DMS153 treated with DMSO at 0.1 percent for 48 hours (cell line): ENCODE results near the gene ARMC2.

ENCODE experiments used
- DNase-seq: peaks from one replicate; lab custom pipeline; 2025; ENCODE audit not compliant: unreplicated experiment; lab: John Stamatoyannopoulos, UW

ARMC2 gene

DNA sequence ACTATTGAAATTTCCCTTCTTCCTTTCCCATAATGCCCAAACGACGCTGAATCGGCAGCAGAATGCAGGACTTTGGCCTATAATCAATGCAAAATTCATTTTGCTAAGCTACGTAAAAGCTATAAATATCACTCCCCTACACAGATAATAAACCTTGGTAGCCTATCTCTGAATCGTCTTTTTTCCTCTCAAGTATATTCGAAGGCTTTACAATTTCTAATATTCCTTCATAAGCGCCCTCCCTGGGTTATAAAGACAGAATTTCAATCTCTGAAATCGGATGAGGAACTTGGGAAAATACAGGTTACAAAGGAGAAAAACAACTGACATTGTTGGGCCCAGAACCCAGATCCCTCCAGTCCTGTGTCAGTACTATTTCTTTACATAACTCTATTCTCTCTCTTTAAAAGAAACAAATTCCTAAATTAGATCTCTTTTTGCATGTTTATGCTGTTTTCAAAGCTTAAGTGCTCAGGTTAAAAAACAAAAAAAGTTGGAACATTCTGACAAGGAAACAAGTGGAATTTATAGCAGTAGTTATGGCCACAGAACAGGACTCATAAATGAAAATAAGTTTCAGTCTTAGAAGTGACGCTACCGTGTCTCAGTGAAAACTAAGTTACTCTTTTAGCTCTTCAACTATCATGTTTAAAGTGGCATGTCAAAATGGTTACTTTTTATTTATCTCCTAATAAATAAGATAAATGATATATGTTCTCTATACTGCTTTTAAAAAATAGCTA lies 161.9 kb downstream of the ARMC2 start:
- DNase-seq = no peak

DNA sequence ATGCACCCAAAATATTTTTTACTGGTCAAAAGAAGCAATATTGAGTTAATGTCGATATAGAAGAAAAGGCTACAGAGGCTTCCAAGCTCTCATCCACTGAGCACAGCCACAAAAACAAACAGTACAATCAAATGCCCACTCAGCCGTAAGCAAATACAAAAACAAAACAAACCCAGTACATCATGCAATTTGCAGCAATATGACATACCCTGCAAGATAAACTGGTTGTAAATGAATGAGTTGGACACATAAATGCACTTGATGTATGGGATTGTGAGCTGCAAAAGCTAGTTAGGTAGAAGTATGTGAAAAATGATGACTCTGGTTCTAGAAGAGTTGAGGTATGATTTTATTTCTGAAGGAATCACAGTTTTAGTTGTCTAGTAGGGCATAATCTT lies 162.5 kb downstream of the ARMC2 start:
- peak; percentile 13 for DNase-seq

DNA sequence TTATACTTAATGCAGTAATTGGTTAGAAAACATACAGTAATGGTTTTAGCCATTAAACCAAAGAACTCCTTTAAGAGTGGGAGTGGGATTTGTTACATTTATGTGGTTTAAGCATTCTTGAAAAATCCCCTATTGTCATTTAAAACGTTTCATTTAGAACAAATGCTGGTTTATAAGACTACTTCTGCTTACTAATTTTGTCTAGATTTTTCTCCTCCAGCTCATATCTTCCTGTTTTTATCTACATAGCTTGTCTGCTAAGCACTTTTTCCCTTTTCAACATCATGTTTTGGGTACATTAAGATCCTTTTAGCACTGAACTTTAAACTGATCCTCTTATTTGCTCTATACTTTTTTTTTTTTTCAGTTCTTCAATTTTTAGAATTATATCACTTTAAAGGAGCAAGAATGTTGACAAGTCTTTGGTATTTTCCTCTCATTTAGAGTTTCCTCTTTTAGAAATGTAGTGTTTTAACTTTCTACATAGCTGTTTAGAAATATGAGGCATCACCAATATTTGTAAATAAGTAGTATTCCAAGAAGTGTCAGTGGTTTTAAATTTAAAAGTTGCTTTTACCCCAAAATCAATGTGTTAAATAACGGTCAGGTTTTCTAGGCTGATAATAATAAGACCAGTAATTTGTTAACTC lies 165.6 kb downstream of the ARMC2 start:
- no peak for DNase-seq

DNA sequence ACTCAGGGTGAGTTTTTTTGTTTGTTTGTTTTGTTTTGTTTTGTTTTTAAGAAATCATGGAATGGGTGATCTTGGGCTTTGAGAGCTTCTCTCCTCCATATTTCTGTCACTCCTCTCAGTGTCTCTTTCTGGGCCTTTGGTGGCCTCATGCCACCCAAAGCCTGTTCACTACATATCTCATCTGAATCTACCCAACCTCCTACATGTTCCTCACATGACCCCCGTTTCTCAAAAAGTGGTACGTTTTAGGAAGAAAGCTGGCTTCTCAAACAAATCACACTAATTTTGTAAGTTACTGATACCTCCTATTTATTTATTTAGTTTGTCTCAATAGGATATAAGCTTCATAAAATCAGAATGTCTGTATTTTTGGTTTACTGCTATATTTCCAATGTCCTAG lies 166.4 kb downstream of the ARMC2 start:
- no peak for DNase-seq

DNA sequence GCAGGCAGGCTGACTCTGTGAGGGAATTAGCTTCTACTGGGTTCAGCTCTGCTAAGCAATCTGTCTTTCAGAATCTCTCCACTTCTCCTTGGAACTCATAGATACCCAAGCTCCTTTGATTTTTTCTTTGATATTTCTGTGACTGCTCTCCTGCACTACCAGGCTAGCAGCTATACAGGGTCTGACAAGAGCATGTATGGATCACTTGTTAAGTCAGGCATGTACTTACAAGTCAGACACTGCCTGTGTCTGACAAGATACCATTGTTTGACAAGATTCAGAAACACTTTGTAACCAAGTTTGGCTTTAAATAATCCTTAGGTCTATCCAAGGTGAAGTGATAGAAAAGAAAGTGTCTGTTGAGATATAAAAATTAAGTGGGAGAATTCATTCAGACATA lies 167.0 kb downstream of the ARMC2 start:
- no peak for DNase-seq

DNA sequence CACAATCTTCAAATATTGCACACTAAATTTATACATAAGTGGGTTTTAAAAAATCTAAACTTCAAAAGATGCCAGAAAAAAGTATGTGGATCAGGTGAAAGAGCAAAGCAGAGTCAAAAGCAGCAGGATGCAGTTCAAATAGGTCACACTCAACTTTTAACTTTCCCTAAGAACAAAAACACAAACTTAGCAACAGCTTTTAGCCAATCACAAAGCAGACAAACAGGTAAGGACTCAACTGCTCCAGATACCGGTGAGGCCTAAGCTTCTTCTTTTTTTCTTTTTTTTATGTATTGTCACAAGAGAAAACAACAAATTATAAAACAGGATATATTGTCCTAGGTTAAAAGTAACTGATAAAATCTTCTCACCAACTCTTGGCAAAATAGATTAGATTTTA lies 171.7 kb downstream of the ARMC2 start:
- no peak for DNase-seq

DNA sequence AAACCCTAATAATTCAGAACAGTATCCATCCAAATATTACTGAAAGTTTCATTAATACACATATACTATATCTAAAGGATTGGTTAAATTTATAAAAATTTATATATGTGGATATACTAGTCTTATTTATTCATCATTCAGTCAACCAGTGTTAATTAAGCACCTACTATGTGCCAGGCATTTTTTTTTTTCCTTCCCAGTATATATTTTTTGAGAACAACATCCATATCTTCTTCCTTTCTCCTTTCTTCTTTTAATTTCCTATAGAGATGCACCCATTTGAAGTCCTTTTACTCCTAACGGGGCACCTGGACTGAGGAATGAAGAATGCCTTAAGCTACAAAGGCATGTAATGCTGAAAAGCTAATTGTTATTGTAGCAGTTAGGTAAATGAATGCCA lies 173.6 kb downstream of the ARMC2 start:
- no peak for DNase-seq

DNA sequence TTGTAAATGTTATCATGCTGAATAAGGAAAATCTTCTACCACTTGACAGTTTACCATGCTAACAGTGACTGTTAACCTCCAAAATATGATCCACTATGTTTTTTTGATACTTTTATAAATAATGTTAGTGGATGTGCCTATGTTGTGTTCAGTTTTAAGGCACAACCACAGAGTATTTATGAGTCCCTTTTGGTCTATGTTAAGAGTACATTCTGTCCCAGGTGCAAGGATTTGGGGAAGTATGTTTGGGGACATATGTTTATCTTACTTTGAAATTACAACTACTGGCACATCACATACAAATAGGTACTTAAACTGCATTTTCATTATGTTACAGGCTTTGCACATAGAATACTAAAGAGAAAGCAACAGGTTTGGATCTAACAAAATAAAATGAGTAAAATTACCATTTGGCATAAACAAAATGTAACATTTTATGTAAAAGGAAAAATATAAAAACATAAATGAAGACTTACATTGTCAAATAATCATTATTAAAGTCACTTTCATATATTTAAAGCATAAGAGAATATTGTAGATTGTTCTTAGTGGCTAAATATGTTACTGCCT lies 175.2 kb downstream of the ARMC2 start:
- DNase-seq = no peak
